ENCODE results near the gene ZNF169.
"Not testable (repeated sequence)": the region's sequence is repeated elsewhere in the genome, so short reads cannot be mapped to it uniquely, and the experiment has no call there.

Gene ZNF169

DNA sequence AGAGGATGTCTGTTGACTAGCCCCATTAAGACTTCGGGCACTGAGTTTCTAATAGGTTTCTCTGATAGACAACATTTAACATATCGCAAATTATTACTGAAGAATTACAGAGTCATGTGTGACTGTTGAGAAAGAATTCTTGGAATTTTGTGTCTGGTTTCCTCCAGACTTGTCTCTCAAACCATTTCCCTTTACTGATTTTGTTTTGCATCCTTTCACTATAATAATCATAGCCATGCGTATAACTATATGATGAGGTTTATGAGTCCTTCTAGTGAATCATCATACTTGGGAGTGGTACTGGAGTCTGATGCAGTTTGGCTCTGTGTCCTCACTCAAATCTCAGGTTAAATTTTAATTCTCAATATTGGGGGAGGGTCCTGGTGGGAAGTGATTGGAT, 27.0 kb downstream of the ZNF169 start:
- DNase-seq (ENCODE audit: low read depth in 1 of 2, low spot score in 1 of 2) = no peak

- DNase-seq (ENCODE audit: low read depth in 1 of 2, low spot score in 1 of 2) = no peak
Observed at GRCh38 chr9:94287877-94288513, 28.9 kb downstream of the ZNF169 start.

GRCh38 chr9:94289691-94290090, 30.6 kb downstream of the ZNF169 start:
- no peak for DNase-seq (ENCODE audit: low read depth in 1 of 2, low spot score in 1 of 2)

GRCh38 chr9:94298949-94299599, 40.0 kb downstream of the ZNF169 start:
- no peak for DNase-seq (ENCODE audit: low read depth in 1 of 2, low spot score in 1 of 2)

DNA sequence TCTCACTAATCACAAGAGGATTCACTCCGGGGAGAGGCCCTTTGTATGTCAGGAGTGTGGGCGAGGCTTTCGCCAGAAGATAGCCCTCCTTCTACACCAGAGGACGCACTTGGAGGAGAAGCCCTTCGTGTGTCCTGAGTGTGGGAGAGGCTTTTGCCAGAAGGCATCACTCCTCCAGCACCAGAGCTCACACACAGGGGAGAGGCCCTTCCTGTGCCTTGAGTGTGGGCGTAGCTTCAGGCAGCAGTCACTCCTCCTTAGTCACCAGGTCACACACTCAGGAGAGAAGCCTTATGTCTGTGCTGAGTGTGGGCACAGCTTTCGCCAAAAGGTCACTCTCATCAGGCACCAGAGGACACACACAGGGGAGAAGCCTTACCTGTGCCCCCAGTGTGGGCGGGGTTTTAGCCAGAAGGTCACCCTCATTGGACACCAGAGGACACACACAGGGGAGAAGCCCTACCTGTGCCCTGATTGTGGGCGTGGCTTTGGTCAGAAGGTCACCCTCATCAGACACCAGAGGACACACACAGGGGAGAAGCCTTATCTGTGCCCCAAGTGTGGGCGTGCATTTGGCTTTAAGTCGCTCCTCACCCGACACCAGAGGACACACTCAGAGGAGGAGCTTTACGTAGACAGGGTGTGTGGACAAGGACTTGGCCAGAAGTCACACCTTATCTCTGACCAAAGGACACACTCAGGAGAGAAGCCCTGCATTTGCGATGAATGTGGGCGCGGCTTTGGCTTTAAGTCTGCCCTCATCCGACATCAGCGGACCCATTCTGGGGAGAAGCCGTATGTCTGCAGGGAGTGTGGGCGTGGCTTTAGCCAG, 41.6 kb downstream of the ZNF169 start:
- no peak for DNase-seq (ENCODE audit: low read depth in 1 of 2, low spot score in 1 of 2)

- DNase-seq (ENCODE audit: low read depth in 1 of 2, low spot score in 1 of 2) = no peak
Observed at GRCh38 chr9:94301583-94301982, 42.5 kb downstream of the ZNF169 start.

GRCh38 chr9:94302426-94302825, 43.3 kb downstream of the ZNF169 start:
- DNase-seq (ENCODE audit: low read depth in 1 of 2, low spot score in 1 of 2) = no peak

DNA sequence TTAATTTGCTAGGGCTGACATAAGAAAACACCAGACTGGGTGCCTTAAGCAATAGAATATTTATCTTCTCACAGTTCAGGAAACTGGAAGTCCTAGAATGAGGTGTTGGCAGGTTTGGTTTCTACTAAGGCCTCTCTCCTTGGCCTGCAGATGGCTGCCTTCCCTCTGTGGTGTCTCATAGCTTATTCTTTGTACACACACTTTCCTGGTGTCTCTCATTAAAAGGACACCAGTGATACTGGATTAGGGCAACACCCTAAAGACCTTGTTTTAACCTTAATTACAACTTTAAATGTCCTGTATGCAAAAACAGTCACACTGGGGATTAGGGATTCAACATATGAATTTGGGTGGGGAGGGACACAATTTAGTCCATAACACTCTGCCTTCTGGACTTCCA, 44.2 kb downstream of the ZNF169 start:
- no peak for DNase-seq (ENCODE audit: low read depth in 1 of 2, low spot score in 1 of 2)

DNA sequence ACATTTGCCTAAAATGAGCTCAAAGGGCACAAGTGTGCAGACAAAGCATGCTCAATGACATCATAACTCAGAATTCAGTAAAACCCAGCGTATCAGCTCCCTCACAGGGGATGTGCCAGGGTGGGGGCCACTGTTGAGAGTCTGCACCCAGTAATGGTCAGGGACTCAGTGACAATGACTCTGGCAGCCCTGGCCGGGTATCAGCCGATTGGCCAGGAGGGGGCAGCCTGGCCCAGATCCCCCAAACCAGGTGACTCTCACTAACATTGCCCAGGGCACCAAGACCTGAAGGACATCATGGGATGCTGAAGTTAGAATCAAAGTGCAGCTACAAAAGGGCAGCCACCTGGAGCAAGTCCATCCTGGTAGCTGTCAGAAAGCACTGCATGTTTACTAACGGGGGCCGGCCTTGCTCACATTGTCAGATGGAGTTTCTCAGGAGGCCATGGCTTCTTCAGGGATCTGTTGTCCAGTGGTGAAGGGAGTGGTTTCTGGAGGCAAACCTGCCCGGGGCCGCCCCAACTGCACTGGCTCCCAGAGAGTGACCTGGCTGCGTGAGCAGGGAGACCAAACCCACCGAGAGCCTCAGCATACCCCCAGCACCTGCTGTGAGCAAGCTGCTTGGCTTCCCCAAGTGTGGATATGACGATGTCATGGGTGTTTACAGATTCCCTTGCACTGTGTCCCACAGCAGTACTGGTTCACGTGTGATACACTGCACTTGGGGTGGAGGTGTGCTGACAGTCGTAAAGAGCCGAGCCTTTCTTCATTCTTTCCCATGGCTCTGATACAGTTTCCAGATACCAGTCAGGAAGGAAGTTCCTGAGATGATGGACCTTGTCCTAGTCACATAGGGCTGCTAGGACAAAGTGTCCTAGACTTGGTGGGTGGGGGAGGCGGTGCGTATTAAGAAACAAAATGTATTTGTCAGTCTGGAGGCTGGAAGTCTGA, 56.2 kb downstream of the ZNF169 start:
- DNase-seq (ENCODE audit: low read depth in 1 of 2, low spot score in 1 of 2) = not testable (repeated sequence)

GRCh38 chr9:94316236-94316635, 57.1 kb downstream of the ZNF169 start:
- not testable (repeated sequence) for DNase-seq (ENCODE audit: low read depth in 1 of 2, low spot score in 1 of 2)

- not testable (repeated sequence) for DNase-seq (ENCODE audit: low read depth in 1 of 2, low spot score in 1 of 2)
Observed at GRCh38 chr9:94317949-94318657, 59.0 kb downstream of the ZNF169 start.

GRCh38 chr9:94322342-94322940, 63.3 kb downstream of the ZNF169 start:
- not testable (repeated sequence) for DNase-seq (ENCODE audit: low read depth in 1 of 2, low spot score in 1 of 2)

DNA sequence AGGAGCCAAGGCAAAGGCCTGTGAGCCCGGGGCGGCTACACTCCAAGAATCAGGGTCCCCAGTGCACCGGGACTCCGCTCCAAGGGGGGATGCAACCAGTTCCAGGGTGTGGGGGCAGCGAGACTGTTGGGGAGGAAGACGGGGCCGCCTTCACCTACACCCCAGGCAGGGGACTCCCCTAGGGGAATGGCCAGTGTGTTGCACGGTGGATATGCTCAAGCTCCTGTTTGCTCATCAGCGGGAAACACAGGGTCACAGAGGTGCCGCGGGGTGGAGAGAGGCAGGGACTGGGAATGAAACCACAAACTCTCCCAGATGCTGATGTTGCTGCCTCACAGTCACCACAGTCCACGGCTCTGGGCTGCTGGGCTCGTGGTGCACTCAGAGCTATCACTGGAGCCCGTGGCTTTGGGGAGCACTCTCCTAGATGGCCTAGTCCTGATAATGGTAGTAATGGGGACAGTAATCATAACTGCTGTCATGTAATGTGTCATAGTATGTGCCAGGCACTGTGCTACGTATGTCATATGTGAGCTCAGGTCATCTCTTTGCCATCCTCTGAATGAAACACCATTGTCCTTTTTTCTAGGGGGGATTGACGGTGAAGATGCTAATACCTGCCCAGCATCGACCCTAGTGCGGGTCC, 64.2 kb downstream of the ZNF169 start:
- DNase-seq (ENCODE audit: low read depth in 1 of 2, low spot score in 1 of 2) = not testable (repeated sequence)

GRCh38 chr9:94325583-94325982, 66.5 kb downstream of the ZNF169 start:
- DNase-seq (ENCODE audit: low read depth in 1 of 2, low spot score in 1 of 2) = not testable (repeated sequence)

DNA sequence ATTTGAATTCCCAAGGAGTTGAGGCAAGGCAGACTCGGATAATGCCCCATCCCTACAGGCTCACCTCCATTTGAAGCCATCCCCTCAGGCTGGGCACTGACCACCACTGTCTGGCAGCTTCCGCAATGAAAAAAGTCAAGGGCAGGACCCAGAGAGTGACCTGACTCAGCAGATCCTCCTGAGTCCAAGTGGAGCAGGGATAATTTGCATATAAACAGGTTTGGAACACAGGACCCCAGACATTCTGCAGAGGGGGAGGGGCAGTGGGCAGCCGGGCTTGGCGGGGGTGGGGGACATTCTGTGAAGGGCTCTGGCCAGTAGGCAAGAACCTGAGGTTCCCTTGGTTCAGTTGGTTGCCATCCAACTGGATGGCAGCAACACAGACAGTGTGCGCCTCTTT, 69.4 kb downstream of the ZNF169 start, which contains the start of gene NUTM2F:
Gene NUTM2F (minus strand): TSS at position 101 of the 400 bp plus-strand sequence. CDS start 21 bp downstream, at position 80.
- DNase-seq (ENCODE audit: low read depth in 1 of 2, low spot score in 1 of 2) = not testable (repeated sequence)

DNA sequence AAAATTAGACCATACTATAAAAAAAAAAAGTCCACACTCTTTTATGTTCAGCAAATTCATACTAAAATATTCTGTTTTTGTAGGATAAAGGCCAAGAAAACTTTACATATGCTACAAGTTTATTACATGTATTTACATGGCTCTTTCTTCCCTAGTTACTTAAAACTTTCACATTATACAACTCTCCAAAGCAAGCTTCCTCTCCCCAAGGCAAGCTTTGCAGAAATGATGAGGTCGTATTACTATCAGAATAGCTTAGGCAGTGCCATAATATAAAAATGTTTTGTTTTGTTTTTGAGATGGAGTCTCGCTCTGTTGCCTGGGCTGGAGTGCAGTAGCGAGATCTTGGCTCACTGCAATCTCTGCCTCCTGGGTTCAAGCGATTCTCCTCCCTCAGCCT, 77.3 kb downstream of the ZNF169 start:
- not testable (repeated sequence) for DNase-seq (ENCODE audit: low read depth in 1 of 2, low spot score in 1 of 2)

GRCh38 chr9:94338723-94339122, 79.6 kb downstream of the ZNF169 start:
- not testable (repeated sequence) for DNase-seq (ENCODE audit: low read depth in 1 of 2, low spot score in 1 of 2)

- not testable (repeated sequence) for DNase-seq (ENCODE audit: low read depth in 1 of 2, low spot score in 1 of 2)
Observed at GRCh38 chr9:94339657-94340056, 80.6 kb downstream of the ZNF169 start.

GRCh38 chr9:94340750-94341149, 81.7 kb downstream of the ZNF169 start:
- DNase-seq (ENCODE audit: low read depth in 1 of 2, low spot score in 1 of 2) = not testable (repeated sequence)
